ENCODE data around the gene SPZ1. TPM values are rescaled to one million over a fixed set of nuclear protein-coding genes. Genes with fewer than 3 reads are reported as not detected.

SPZ1 gene
- total and polyA plus RNA-seq, 10 of the 15 experiments (the other 5 are each of a cell fraction or from before 2014, with no cell fraction given) = not detected

GRCh38 chr5:80346055-80346454 is 26.3 kb downstream of the SPZ1 start (continued):
- no peak for TF ChIP-seq SRF (IDR thresholded peaks at IDR 0.05; ENCODE audit: low read depth in 2 of 2, low read length in 2 of 2)

DNA sequence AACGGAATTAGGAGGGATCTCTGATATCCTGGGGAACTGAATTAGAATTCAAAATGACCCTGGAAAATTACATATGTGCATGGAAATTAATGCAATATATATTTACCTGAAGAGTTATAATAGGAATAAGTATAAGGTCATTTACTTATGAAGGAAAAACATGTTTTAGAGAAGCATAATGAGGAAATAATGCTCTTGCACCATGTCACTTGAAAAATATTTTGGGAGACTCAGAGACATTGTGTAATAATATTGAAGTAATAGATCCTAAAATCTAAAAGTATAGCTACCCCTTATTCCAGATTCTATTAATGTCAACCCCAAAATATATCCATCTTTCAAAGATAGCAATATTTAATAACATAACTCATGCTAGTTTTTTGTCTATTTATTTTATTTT is 28.4 kb downstream of the SPZ1 start:
- Histone ChIP-seq H3K27me3 (replicated peaks in 1 of 2; ENCODE audit: control insufficient read depth in 2 of 2, insufficient read depth in 2 of 2, low read length in 1 of 2) (no peaks in the 10 kb centered on the region), H3K4me1 (ENCODE audit: control insufficient read depth, insufficient read depth, low read length) (no peaks in the 10 kb centered on the region), H3K36me3 (ENCODE audit: control insufficient read depth in 2 of 2, insufficient read depth in 2 of 2, low read length in 1 of 2) (no peaks in the 10 kb centered on the region), H3K27ac (ENCODE audit: control insufficient read depth, insufficient read depth) (no peak overlapping the region), H3K4me2 (ENCODE audit: control insufficient read depth, insufficient read depth) (no peak overlapping the region), H4K20me1 (ENCODE audit: control insufficient read depth, insufficient read depth) (no peaks in the 10 kb centered on the region), H2AFZ (ENCODE audit: control insufficient read depth, low read depth, low read length) (no peak overlapping the region), H3K9ac (ENCODE audit: control insufficient read depth, insufficient read depth, low read length) (no peak overlapping the region), H3K79me2 (ENCODE audit: control insufficient read depth, insufficient read depth, low read length) (no peaks in the 10 kb centered on the region), H3K4me3 (no peak overlapping the region), H3K9me3 (replicated peaks; ENCODE audit: control insufficient read depth, insufficient read depth, low read length) (no peaks in the 10 kb centered on the region)
- in situ Hi-C loops (cut with MboI) (loop anchor here (10.0 kb wide), 1 partner anchor 327 kb away; no protein-coding TSS in a partner anchor), intact Hi-C loops (cut with micrococcal nuclease; ENCODE audit: unreplicated experiment) (loop anchor here (10.0 kb wide), 1 partner anchor 327 kb away; no protein-coding TSS in a partner anchor)
- ChIA-PET SMC1A (ENCODE audit: uncharacterized antibody, unreplicated experiment) (no interaction called here), RAD21 (ENCODE audit: unreplicated experiment) (no interaction called here), CTCF (interaction anchor here (0.8 kb wide), 1 partner anchor 256 kb away, joined by 4 read pairs; no protein-coding TSS in a partner anchor), POLR2A (no interaction called here)
- ATAC-seq = no peak
- no TSS peak for BruUV-seq (replicated peaks)
- FAIRE-seq = no peak
- 0% methylated on average over 1 of the region's 1 CpG for WGBS (ENCODE audit: insufficient coverage, insufficient replicate concordance, low lambda C conversion rate, missing lambda C conversion rate)
- no peak for DNase-seq (ENCODE audit: low read depth, low spot score)
- no peak for TF ChIP-seq RAD21 (IDR thresholded peaks at IDR 0.05; ENCODE audit: insufficient read depth, low read depth, low read length)
- TF ChIP-seq IRF3 (IDR thresholded peaks at IDR 0.05) = no peak
- TF ChIP-seq SMAD5 (IDR thresholded peaks at IDR 0.05; ENCODE audit: low read depth) = no peak
- no peak for TF ChIP-seq PAX8 (IDR thresholded peaks at IDR 0.05)
- TF ChIP-seq HDAC2 (IDR thresholded peaks at IDR 0.05) = no peak
- TF ChIP-seq EED (IDR thresholded peaks at IDR 0.05; ENCODE audit: low read depth) = no peak
- TF ChIP-seq DPF2 (IDR thresholded peaks at IDR 0.05) = no peak
- no peak for TF ChIP-seq ZNF384 (IDR thresholded peaks at IDR 0.05; ENCODE audit: borderline replicate concordance, low read depth, low read length)
- TF ChIP-seq ZBTB4 (CRISPR knock-in tag; IDR thresholded peaks at IDR 0.05) = no peak
- TF ChIP-seq, protein P1, sequence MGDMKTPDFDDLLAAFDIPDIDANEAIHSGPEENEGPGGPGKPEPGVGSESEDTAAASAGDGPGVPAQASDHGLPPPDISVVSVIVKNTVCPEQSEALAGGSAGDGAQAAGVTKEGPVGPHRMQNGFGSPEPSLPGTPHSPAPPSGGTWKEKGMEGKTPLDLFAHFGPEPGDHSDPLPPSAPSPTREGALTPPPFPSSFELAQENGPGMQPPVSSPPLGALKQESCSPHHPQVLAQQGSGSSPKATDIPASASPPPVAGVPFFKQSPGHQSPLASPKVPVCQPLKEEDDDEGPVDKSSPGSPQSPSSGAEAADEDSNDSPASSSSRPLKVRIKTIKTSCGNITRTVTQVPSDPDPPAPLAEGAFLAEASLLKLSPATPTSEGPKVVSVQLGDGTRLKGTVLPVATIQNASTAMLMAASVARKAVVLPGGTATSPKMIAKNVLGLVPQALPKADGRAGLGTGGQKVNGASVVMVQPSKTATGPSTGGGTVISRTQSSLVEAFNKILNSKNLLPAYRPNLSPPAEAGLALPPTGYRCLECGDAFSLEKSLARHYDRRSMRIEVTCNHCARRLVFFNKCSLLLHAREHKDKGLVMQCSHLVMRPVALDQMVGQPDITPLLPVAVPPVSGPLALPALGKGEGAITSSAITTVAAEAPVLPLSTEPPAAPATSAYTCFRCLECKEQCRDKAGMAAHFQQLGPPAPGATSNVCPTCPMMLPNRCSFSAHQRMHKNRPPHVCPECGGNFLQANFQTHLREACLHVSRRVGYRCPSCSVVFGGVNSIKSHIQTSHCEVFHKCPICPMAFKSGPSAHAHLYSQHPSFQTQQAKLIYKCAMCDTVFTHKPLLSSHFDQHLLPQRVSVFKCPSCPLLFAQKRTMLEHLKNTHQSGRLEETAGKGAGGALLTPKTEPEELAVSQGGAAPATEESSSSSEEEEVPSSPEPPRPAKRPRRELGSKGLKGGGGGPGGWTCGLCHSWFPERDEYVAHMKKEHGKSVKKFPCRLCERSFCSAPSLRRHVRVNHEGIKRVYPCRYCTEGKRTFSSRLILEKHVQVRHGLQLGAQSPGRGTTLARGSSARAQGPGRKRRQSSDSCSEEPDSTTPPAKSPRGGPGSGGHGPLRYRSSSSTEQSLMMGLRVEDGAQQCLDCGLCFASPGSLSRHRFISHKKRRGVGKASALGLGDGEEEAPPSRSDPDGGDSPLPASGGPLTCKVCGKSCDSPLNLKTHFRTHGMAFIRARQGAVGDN (IDR thresholded peaks at IDR 0.05) = no peak
- no peak for TF ChIP-seq PML (IDR thresholded peaks at IDR 0.05; ENCODE audit: low read length)
- TF ChIP-seq NBN (IDR thresholded peaks at IDR 0.05) = no peak
- TF ChIP-seq JUNB (IDR thresholded peaks at IDR 0.05) = no peak

Measured in GM12878 (cell line).